Pancreas (tissue), 10 donors: Measurements from ENCODE around the gene RYR1. TPM values are rescaled to one million over a fixed set of nuclear protein-coding genes. Genes with fewer than 3 reads are reported as not detected.

Experiments used
- ATAC-seq, 4 donors: fragments of 200-7000 bp; cut with Tn5 transposase; one replicate each; pipeline versions ENCODE4 v1.8.0 to v1.9.1; 2020; ENCODE audit warnings: mild to moderate bottlenecking in 4 of 4, moderate library complexity in 4 of 4
- DNase-seq, 6 donors: peaks; one replicate each; pipeline ENCODE4 v3.0.0-alpha.2; 2020
- FAIRE-seq: peaks from 2 replicates; lab custom pipeline; 2012; peaks lifted over from hg19 to GRCh38; lab: Jason Lieb, UNC
- H3K27ac ChIP-seq, 4 donors: fragments of 200-600 bp; sonication (generic); 1 replicate in 3 of 4; 2 replicates in 1 of 4; pipeline versions ENCODE4 v1.5.0 to v1.8.0; 2020
- H3K27me3 ChIP-seq, 4 donors: fragments of 200-600 bp; one replicate each; pipeline ENCODE4 v1.8.0; 2021
- H3K36me3 ChIP-seq, 3 donors: fragments of 200-600 bp; sonication (generic) in 1 of 3; one replicate each; pipeline versions ENCODE4 v1.5.0 to v1.8.0; 2020 to 2021
- H3K4me1 ChIP-seq, 3 donors: fragments of 200-600 bp; one replicate each; pipeline ENCODE4 v1.8.0; 2021
- H3K4me3 ChIP-seq, 4 donors: fragments of 200-600 bp; sonication (generic) in 2 of 4; one replicate each; pipeline versions ENCODE4 v1.5.0 to v1.8.0; 2020 to 2021
- H3K9me3 ChIP-seq, 4 donors: fragments of 200-600 bp; one replicate each; pipeline ENCODE4 v1.8.0; 2021
- CTCF ChIP-seq, 4 donors: fragments of 200-600 bp; sonication (generic) in 3 of 4; IDR thresholded peaks; one replicate each; pipeline versions ENCODE4 v1.5.0 to v1.8.0; 2021; ENCODE audit warnings: antibody characterized with exemption in 4 of 4
- WGBS, 2 donors: extraction: QIAGEN DNeasy Blood & Tissue Kit; methylation state at CpG; one replicate each; pipeline ENCODE4 v1.1.7; 2013; 5-methylcytosine and 5-hydroxymethylcytosine counted together
- intact Hi-C, 3 donors: fragments of 100-400 bp; cut with DNase I; formaldehyde crosslinking; loops; one replicate each; pipeline versions ENCODE4 v1.11.1 to v1.14.2; 2022
- polyA plus RNA-seq, 2 donors: library from polyadenylated mRNA; stranded (reverse); fragments of 200-250 nt; gene quantifications; one replicate each; pipeline ENCODE4 v1.2.3, GENCODE V29; 2013
- total RNA-seq, 6 donors: library from RNA; stranded (reverse); fragmentation: NEBNext Ultra II Directional in 4 of 6; extraction: Animal tissue kit (Norgen Biotek cat#: 25700) in 4 of 6; gene quantifications; one replicate each; pipeline versions ENCODE4 v1.2.1 to v1.2.4, GENCODE V29; 2021 to 2023
- donor health status: healthy with polysubstance abuse.
- donor health status: DM: no; HTN: no; CAD: no; lungs with moderate emphysema.
- donor health status: DM: no; HTN: no; CAD: no.
- donor health status: control.
- donor health status: control.
- donor health status: Bipolar disorder and iron deficiency.
- donor health status: DM: yes; HTN: yes; CAD: no.
- donor health status: DM: no; HTN: no; CAD: no.
- donor health status: DM: no; HTN: no; CAD: no.
- donor health status: DM: yes; HTN: yes; CAD: no.

Gene RYR1
- total and polyA plus RNA-seq, 8 donors = 0.19 to 1.4 (median 0.57) TPM

GRCh38 chr19:38523319-38523718 is 89.8 kb downstream of the RYR1 start:
- Histone ChIP-seq H3K4me3 (no peak overlapping the region), H3K27me3 (no peaks in the 10 kb centered on the region), H3K27ac (no peak overlapping the region), H3K9me3 (no peaks in the 10 kb centered on the region), H3K4me1 (no peaks in the 10 kb centered on the region), H3K36me3 (no peaks in the 10 kb centered on the region)
- 65 to 73% methylated on average over 3 of the region's 3 CpGs for WGBS, 2 donors
- FAIRE-seq (no peak), ATAC-seq (no peak), DNase-seq (no peak)
- no peak for TF ChIP-seq CTCF (IDR thresholded peaks at IDR 0.05)
- intact Hi-C loops = loop anchor here in 1 of 3 donors (10.0 kb wide), 1 partner anchor 111 kb away; no protein-coding TSS in a partner anchor

- Histone ChIP-seq H3K4me3 (no peak overlapping the region), H3K27me3 (no peaks in the 10 kb centered on the region), H3K36me3 (no peaks in the 10 kb centered on the region), H3K4me1 (no peaks in the 10 kb centered on the region), H3K27ac (no peak overlapping the region), H3K9me3 (no peaks in the 10 kb centered on the region)
- FAIRE-seq (no peak), DNase-seq (no peak), ATAC-seq (no peak)
- WGBS, 2 donors = 58 to 73% methylated on average over 9 of the region's 9 CpGs
- intact Hi-C loops = loop anchor here in 1 of 3 donors (10.0 kb wide), 1 partner anchor 110 kb away; no protein-coding TSS in a partner anchor
- TF ChIP-seq CTCF (IDR thresholded peaks at IDR 0.05) = no peak
Measured at GRCh38 chr19:38524369-38524768, 90.9 kb downstream of the RYR1 start.

- no peak for DNase-seq
- no peak overlapping the region for H3K4me3 ChIP-seq
- no peaks in the 10 kb centered on the region for H3K27me3 ChIP-seq
- no peaks in the 10 kb centered on the region for H3K36me3 ChIP-seq
- intact Hi-C loops = loop anchor here in 1 of 3 donors (10.0 kb wide), 1 partner anchor 110 kb away; no protein-coding TSS in a partner anchor
- ATAC-seq = no peak
- no peak for TF ChIP-seq CTCF (IDR thresholded peaks at IDR 0.05)
- H3K9me3 ChIP-seq = no peaks in the 10 kb centered on the region
- 85 to 91% methylated on average over 22 of the region's 22 CpGs for WGBS, 2 donors
- FAIRE-seq = no peak
- H3K4me1 ChIP-seq = no peaks in the 10 kb centered on the region
- no peak overlapping the region for H3K27ac ChIP-seq
Measured at GRCh38 chr19:38524994-38525634, 91.6 kb downstream of the RYR1 start.

- no peak for ATAC-seq
- Histone ChIP-seq H3K9me3 (no peaks in the 10 kb centered on the region), H3K36me3 (no peaks in the 10 kb centered on the region), H3K4me3 (no peak overlapping the region), H3K27ac (no peak overlapping the region), H3K4me1 (no peaks in the 10 kb centered on the region), H3K27me3 (no peaks in the 10 kb centered on the region)
- intact Hi-C loops = loop anchor here in 1 of 3 donors (2.0 to 10.0 kb wide), 2 partner anchors 48 to 108 kb away; no protein-coding TSS in a partner anchor
- 61 to 76% methylated on average over 7 of the region's 7 CpGs for WGBS, 2 donors
- no peak for DNase-seq
- TF ChIP-seq CTCF (IDR thresholded peaks at IDR 0.05) = no peak
- FAIRE-seq = no peak
Measured at GRCh38 chr19:38526430-38526829, 92.9 kb downstream of the RYR1 start.
